ENCODE measurements around the gene ZNF784.
"Not testable (repeated sequence)": the region's sequence is repeated elsewhere in the genome, so short reads cannot be mapped to it uniquely, and the experiment has no call there.

ZNF784 gene

DNA sequence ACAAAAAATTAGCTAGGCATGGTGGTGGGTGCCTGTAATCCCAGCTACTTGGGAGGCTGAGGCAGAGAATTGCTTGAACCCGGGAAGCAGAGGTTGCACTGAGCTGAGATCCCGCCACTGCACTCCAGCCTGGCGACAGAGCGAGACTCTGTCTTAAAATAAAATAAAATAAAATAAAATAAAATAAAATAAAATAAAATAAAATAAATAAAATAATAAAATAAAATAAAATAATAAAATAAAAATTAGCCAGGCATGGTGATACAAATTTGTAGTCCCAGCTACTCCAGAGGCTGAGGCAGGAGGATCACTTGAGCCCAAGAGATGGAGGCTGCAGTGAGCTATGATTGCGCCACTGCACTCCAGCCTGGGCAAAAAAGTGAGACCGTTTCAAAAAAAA, 50.4 kb downstream of the ZNF784 start:
- not testable (repeated sequence) for H3K9me3 ChIP-seq (ENCODE audit: control insufficient read depth, low read length); H3K4me3 ChIP-seq (ENCODE audit: low read length); H3K36me3 ChIP-seq (ENCODE audit: control insufficient read depth, insufficient read depth, low read length, severe bottlenecking); DNase-seq (ENCODE audit: low read depth); H3K27me3 ChIP-seq (replicated peaks; ENCODE audit: control insufficient read depth, insufficient read depth, low read length); H3K9ac ChIP-seq (ENCODE audit: low read length); H3K4me1 ChIP-seq (ENCODE audit: control insufficient read depth, insufficient read depth, low read length)
